GM23248 (cell line): ENCODE results near the gene ENTREP1.

Experiments
- EZH2 ChIP-seq: fragments of 200-600 bp; sonication (generic); IDR thresholded peaks from 2 replicates; pipeline ENCODE4 v1.6.1; 2018; ENCODE audit warnings: antibody characterized with exemption, mild to moderate bottlenecking; ENCODE audit not compliant: insufficient read depth, poor library complexity, severe bottlenecking
- EZH2phosphoT487 ChIP-seq: fragments of 200-600 bp; sonication (generic); IDR thresholded peaks from 2 replicates; pipeline ENCODE4 v1.6.1; 2018; ENCODE audit warnings: antibody characterized with exemption, moderate library complexity, mild to moderate bottlenecking, low read depth; ENCODE audit not compliant: insufficient read depth

GRCh38 chr9:69279084-69279731 lies 45.8 kb upstream of the ENTREP1 start:
- TF ChIP-seq EZH2phosphoT487 = no peak
- TF ChIP-seq EZH2 = no peak
